HG03060 (cell line): ENCODE data around the gene ASXL3.

Source experiments
- ATAC-seq: cut with Tn5 transposase; IDR thresholded peaks from one replicate; pipeline ENCODE4 v1.9.1; 2021; ENCODE audit warnings: low read depth, moderate number of reproducible peaks; ENCODE audit not compliant: unreplicated experiment

The ASXL3 gene

GRCh38 chr18:33710269-33710668 lies 132.2 kb downstream of the ASXL3 start:
- no peak for ATAC-seq

GRCh38 chr18:33711514-33711913 lies 133.5 kb downstream of the ASXL3 start:
- no peak for ATAC-seq

DNA sequence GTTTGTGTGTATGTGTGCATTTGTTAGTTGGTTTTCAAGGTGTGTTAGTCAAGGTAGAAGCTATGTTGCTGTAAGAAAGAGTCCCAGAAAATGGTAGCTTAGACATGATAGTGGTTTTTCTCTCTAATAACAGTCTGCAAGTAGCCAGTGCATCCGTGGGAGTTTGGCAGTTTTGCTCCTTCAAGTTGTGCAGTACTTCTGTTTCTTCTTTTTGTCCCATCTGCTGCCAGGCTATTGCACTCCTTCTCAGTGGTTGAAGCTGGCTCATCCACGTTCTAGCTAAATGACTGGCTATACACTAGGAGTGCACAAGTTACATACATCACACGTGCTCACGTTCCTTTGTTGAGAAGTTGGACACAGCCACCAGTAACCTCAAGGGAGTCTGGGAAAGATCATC lies 134.7 kb downstream of the ASXL3 start:
- ATAC-seq: no peak

DNA sequence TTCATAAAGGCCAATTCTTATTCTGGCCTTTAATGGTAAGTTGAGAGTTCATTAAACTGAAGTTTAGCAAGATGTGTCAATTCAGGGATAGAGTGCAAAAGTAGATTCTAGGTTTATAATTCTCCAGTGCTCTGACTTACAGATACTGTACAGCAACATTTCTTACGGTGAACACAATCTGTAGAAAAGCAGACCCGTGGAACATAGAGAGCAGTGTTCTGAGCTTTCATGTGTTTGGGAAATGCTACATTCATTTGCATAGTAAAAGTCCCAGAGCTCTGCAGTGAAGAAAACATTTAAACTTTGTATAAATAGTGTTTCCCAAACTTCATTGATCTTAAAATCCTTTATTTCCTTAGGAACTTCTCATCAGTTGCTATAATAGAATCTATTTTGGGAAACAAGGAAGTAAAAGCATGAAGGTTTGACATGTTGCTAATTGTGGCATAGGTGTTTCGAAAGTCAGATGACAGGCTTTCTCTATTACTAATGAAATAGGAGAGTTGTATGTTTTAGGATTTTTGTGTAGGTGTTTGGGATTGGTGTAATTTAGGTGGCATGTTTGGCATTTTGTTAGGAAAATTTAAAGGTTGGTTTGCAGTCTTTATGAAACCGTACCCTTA lies 138.2 kb downstream of the ASXL3 start:
- no peak for ATAC-seq

DNA sequence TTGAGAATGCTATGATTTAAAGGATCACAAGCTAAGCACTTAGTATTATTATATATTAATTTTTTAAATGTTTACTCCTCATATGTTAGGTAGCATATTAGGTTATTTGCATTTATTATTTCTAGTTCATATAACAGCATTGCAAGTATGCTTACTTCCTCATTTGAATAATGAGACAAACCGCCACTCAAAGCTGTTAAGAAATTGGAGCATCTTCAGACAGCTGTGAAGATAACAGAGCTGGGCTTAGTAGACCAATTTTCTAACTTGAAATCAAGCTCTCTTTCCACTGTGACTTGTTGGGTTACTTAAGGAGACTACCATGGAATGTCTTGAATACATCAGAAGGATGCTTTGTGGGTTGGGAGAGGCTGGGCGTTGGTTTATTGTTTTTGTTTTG lies 139.3 kb downstream of the ASXL3 start:
- no peak for ATAC-seq

DNA sequence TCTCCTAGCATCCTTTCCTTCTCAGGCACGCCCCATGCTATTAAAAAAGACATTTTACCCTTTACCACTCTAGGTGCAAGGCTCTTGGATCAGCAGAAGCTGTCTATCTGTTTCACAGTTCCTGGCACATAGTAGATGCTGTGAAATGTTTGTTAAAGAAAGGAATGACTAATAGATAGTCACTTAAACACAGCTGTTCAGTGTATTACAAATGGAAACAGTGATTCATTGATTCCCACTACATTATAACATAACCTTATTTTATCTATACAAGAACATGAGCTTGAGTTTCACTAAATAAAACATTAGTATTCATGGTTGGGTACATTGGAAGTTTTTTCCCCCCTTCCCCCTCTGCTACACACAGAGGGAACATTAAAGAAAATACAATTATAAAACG lies 142.1 kb downstream of the ASXL3 start:
- no peak for ATAC-seq

DNA sequence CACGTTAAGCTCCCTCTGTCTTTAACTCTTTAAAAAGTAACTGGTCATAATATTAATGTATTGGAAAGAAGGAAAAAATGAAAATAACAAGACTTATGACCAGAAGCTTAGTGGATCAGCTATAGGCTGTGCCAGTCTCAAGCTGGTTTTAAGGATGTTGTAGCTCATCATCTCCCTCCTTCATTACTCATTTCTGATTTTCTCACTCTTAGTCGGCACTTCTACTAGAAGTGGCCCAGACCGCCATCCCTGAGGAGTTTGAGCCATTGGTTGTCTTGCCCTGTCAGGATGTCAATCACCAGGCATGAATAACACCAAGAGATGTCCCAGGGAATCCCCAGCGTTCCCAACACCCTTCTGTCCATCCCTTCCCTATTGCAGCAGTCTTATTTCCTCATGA lies 151.5 kb downstream of the ASXL3 start:
- ATAC-seq: peak; percentile 39

GRCh38 chr18:33733376-33733775 lies 155.4 kb downstream of the ASXL3 start:
- no peak for ATAC-seq

DNA sequence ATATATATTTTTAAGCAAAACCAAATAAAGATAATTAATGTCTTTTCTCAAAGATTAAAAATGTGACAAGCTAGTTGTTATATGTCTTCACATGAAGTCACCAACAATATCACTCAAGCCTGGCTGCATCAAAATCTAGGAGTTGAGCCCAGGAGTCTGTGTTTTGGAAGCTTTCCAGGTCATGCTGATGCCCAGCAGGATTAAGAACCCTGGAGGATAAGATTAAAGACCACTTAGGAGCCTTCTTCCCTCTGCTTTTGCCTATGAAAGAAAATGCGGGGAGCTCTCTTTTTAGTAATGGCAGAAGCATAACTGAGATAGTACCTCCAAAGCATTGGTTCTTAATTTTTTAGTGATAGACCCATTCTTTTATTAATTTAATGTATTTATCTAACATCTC lies 157.4 kb downstream of the ASXL3 start:
- ATAC-seq: no peak

DNA sequence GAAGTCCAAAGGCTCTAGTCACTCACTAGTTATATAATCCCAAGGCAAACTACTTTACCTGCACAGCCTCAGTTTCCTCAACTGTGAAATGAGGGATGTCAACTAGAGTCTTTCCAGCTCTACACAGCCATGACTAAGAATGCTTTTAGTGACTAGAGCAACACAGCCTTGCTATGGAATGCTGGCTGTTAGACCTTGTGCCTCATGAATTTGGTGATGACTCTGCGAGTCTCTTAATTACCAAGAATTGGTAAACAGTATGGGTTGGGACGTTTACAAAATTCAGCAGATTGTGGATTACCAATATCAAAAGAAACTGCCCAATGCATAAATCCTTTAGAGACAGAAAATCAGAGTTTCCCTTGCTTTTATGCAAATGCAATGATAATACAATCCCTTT lies 163.7 kb downstream of the ASXL3 start:
- ATAC-seq: no peak

- ATAC-seq: no peak
Observed at GRCh38 chr18:33744032-33744697, 166.1 kb downstream of the ASXL3 start.

DNA sequence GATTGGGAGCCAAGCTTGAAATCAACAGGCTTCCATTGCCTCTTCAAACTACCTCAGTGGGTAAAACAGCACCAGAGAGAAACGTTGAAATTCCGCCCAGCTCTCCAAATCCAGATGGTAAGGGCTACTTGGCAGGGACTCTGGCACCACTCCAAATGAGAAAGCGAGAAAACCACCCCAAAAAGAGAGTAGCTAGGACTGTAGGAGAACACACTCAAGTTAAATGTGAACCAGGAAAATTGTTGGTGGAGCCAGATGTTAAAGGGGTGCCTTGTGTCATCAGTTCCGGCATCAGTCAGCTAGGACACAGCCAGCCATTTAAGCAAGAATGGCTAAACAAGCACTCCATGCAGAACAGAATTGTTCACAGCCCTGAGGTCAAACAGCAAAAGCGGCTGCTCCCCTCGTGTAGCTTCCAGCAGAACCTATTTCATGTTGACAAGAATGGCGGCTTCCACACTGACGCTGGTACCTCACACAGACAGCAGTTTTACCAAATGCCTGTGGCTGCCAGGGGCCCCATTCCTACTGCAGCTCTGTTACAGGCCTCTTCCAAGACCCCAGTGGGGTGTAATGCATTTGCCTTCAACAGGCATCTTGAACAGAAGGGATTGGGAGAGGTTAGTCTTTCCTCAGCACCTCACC lies 167.3 kb downstream of the ASXL3 start:
- ATAC-seq: no peak

DNA sequence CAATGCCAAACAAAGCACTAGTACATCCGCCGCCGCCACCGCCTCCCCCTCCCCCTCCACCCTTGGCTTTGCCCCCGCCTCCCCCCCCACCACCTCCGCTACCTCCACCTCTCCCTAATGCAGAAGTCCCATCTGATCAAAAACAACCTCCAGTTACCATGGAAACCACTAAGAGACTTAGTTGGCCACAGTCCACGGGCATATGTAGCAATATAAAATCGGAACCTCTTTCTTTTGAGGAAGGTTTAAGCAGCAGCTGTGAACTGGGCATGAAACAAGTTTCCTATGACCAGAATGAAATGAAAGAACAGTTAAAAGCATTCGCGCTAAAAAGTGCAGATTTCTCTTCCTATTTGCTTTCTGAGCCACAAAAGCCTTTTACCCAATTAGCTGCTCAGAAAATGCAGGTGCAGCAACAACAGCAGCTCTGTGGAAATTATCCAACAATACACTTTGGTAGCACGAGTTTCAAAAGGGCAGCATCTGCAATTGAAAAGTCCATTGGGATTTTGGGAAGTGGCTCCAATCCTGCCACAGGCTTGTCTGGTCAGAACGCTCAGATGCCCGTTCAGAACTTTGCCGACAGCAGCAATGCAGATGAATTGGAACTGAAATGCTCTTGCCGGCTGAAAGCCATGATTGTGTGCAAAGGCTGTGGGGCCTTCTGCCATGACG lies 168.0 kb downstream of the ASXL3 start:
- ATAC-seq: no peak

GRCh38 chr18:33749834-33750233 lies 171.8 kb downstream of the ASXL3 start:
- no peak for ATAC-seq

DNA sequence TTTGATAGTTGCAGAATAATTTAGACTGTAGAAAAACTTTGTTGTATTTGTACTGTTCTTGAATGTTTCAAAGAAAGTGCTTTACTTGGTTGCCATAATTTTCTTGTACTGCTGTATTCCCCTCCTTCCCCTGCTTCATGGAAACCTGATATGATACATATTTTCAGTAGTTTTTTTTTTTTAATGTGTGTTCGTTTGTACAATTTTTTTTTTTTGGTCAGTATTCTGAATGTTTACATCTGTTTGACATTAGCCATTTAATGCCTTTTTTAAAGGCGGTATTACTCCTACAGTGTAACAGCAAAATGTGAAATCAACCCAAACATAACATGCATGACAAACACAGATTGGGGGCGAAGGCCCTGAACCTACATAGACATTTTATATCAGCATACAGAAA lies 172.3 kb downstream of the ASXL3 start:
- no peak for ATAC-seq

GRCh38 chr18:33751613-33752221 lies 173.7 kb downstream of the ASXL3 start:
- no peak for ATAC-seq

DNA sequence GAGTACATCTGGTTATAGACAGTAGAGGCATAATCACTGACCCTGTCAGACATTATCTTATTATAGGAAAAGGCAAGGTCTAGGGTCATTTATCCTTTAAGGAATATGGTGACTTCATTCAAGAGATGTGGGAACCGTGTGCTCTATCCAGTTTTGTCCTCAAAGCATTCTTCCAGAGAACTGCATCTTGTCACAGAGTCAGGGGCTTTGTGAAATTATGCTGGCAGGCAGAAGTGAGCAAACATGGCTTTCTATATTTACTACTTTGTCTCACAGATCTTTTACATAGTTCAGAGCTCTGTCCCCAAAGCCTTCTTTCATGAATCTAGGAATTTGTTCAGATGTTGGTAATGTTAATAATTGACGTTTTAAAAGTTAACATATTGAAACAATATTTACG lies 177.4 kb downstream of the ASXL3 start:
- ATAC-seq: no peak

GRCh38 chr18:33755931-33756560 lies 178.0 kb downstream of the ASXL3 start:
- ATAC-seq: no peak

- no peak for ATAC-seq
Observed at GRCh38 chr18:33757037-33757436, 179.0 kb downstream of the ASXL3 start.

DNA sequence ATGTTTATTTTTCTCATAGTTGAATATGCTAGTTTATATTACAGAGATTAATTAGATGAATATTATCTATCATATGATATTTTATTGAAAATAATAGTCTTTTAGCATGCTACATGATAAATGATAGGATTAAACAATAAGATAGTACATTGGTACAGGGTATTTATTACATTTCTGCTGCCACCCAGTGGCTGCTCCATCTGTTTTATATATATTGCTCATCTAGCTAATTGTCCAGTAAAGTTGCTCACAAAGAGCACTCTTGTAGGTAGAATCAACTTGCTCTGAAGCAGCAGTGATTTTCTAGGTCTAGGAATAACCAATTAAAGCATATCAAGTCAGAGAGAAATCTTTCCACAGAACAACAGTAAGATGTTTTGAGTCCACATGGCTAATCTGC lies 183.3 kb downstream of the ASXL3 start:
- ATAC-seq: no peak

DNA sequence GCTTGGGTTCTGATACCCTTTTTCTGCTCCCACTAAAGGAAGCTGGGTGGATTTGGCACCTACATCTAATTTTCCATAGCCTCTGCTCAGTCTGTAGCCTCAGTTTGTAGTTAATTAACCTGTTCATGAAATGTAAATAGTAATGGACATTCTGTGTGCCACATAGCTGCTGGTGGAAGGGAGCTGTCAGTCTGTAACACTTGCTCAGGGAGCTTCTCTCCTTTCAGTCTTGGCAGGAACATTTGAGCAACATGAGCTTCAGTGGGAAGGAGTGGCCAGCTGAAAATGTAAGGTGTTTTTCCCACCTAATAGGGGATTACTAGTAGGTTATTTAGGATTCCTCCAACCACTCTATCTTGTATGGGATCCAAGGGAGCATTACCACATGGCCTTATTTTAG lies 203.4 kb downstream of the ASXL3 start:
- ATAC-seq: no peak
